CD4-positive, CD25-positive, alpha-beta regulatory T cell (primary cell): ENCODE data around the gene USH1G. TPM values are rescaled to one million over a fixed set of nuclear protein-coding genes. Genes with fewer than 3 reads are reported as not detected.

ENCODE experiments used
- ATAC-seq, 2 donors: fragments of 150-1000 bp; cut with Tn5 transposase; one replicate each; pipeline ENCODE4 v1.10.0; 2021; ENCODE audit warnings: low read depth in 2 of 2, moderate number of reproducible peaks in 2 of 2, moderate library complexity in 1 of 2
- DNase-seq, 3 donors: peaks; one replicate each; pipeline versions ENCODE4 v3.0.0 to v3.0.0-alpha.2; 2012 to 2022; ENCODE audit warnings: mixed read lengths in 1 of 3
- H3K27ac ChIP-seq: one replicate; pipeline ENCODE4 v1.7.0; 2013; ENCODE audit warnings: mild to moderate bottlenecking, low read length; ENCODE audit not compliant: insufficient read depth, poor library complexity, severe bottlenecking
- H3K27me3 ChIP-seq: one replicate; pipeline ENCODE4 v1.7.0; 2013; ENCODE audit warnings: low read length; ENCODE audit not compliant: control insufficient read depth, insufficient read depth
- H3K36me3 ChIP-seq: one replicate; pipeline ENCODE4 v1.7.0; 2013; ENCODE audit warnings: mild to moderate bottlenecking, low read length, moderate library complexity; ENCODE audit not compliant: control insufficient read depth, insufficient read depth
- H3K4me1 ChIP-seq: 2 replicates; pipeline ENCODE4 v1.7.0; 2013; ENCODE audit warnings: mild to moderate bottlenecking, low read length; ENCODE audit not compliant: insufficient read depth, control insufficient read depth, poor library complexity, severe bottlenecking
- H3K4me3 ChIP-seq: one replicate; pipeline ENCODE4 v1.7.0; 2013; ENCODE audit warnings: low read depth, mild to moderate bottlenecking, low read length, moderate library complexity
- H3K9me3 ChIP-seq, 2 experiments: 1 replicate in 1 of 2; 2 replicates in 1 of 2; pipeline ENCODE4 v1.7.0; 2013; ENCODE audit warnings: low read length in 2 of 2, mild to moderate bottlenecking in 1 of 2, moderate library complexity in 1 of 2; ENCODE audit not compliant: control insufficient read depth in 2 of 2
- H3K27ac Mint-ChIP-seq, 3 donors: one replicate each; pipeline ENCODE4 v1.8.0; 2020 to 2022; ENCODE audit warnings: mild to moderate bottlenecking in 3 of 3, mixed read lengths in 3 of 3, moderate library complexity in 2 of 3
- H3K27me3 Mint-ChIP-seq: one replicate; pipeline ENCODE4 v1.8.0; 2022; ENCODE audit warnings: mild to moderate bottlenecking, mixed read lengths
- H3K36me3 Mint-ChIP-seq: one replicate; pipeline ENCODE4 v1.8.0; 2020; ENCODE audit warnings: mixed read lengths
- H3K4me1 Mint-ChIP-seq, 4 donors: one replicate each; pipeline ENCODE4 v1.8.0; 2020 to 2022; ENCODE audit warnings: mixed read lengths in 4 of 4, mild to moderate bottlenecking in 1 of 4
- H3K4me3 Mint-ChIP-seq, 4 donors: one replicate each; pipeline ENCODE4 v1.8.0; 2020 to 2022; ENCODE audit warnings: mild to moderate bottlenecking in 4 of 4, mixed read lengths in 4 of 4, moderate library complexity in 3 of 4
- H3K9me3 Mint-ChIP-seq, 7 donors: one replicate each; pipeline ENCODE4 v1.8.0; 2020 to 2022; ENCODE audit warnings: mixed read lengths in 7 of 7, mild to moderate bottlenecking in 3 of 7, moderate library complexity in 2 of 7
- polyA plus RNA-seq, 4 donors: library from polyadenylated mRNA; unstranded; fragments of 300-500 nt; fragmentation: Illumina TruSeq; gene quantifications; one replicate each; pipeline ENCODE4 v1.2.3, GENCODE V29; 2021
- total RNA-seq: library from RNA; stranded (reverse); gene quantifications from one replicate; pipeline ENCODE4 v1.2.3, GENCODE V29; 2022

Gene USH1G
- total and polyA plus RNA-seq, 5 donors from 2014 or later: not detected

- H3K27ac ChIP-seq: no peak overlapping the region
- H3K4me3 ChIP-seq: no peak overlapping the region
- Mint-ChIP-seq H3K36me3 (peaks cover 12% of the 10 kb centered on the region), H3K9me3 (no peaks in the 10 kb centered on the region), H3K27ac (no peak overlapping the region), H3K4me1 (peaks cover 0 to 21% (median 12%) of the 10 kb centered on the region in 4 donors), H3K4me3 (no peak overlapping the region), H3K27me3 (peaks cover 10% of the 10 kb centered on the region)
- H3K4me1 ChIP-seq: peaks cover 11% of the 10 kb centered on the region
- H3K36me3 ChIP-seq: no peaks in the 10 kb centered on the region
- ATAC-seq: no peak
- no peak for DNase-seq
- H3K27me3 ChIP-seq: no peaks in the 10 kb centered on the region
- no peaks in the 10 kb centered on the region for H3K9me3 ChIP-seq
Measured at GRCh38 chr17:74866198-74866835, 56.7 kb downstream of the USH1G start.

Other genes starting within 250 kb of the USH1G start
- 0.52 TPM for gene CD300LF, start 210.3 kb downstream of the USH1G start, total RNA-seq
- under 1 TPM in 2 of 4 donors, not detected in 2; 0.19 to 0.21 TPM for gene CD300LF, start 210.3 kb downstream of the USH1G start, polyA plus RNA-seq
- gene RAB37, start 186.0 kb downstream of the USH1G start, total RNA-seq: 85.5 TPM
- gene RAB37, start 186.0 kb downstream of the USH1G start, polyA plus RNA-seq: 100 to 1,000 TPM in 2 of 4 donors, 10 to 100 TPM in 2; 75.6 to 159 (median 104) TPM
- gene NHERF1, start 174.6 kb downstream of the USH1G start, total RNA-seq: 177 TPM
- gene NHERF1, start 174.6 kb downstream of the USH1G start, polyA plus RNA-seq: 100 to 1,000 TPM; 373 to 453 (median 405) TPM
- 35.4 TPM for gene NAT9, start 146.9 kb downstream of the USH1G start, total RNA-seq
- 10 to 100 TPM; 16.2 to 22.0 (median 17.7) TPM for gene NAT9, start 146.9 kb downstream of the USH1G start, polyA plus RNA-seq
- not detected for gene GRIN2C, start 63.4 kb downstream of the USH1G start, total RNA-seq
- gene GRIN2C, start 63.4 kb downstream of the USH1G start, polyA plus RNA-seq: not detected
- 7.8 TPM for gene FDXR, start 50.3 kb downstream of the USH1G start, total RNA-seq
- 10 to 100 TPM in 2 of 4 donors, 1 to 10 TPM in 2; 5.4 to 15.7 (median 10.5) TPM for gene FDXR, start 50.3 kb downstream of the USH1G start, polyA plus RNA-seq
- not detected for gene FADS6, start 29.6 kb downstream of the USH1G start, total RNA-seq
- gene FADS6, start 29.6 kb downstream of the USH1G start, polyA plus RNA-seq: not detected
- gene OTOP2, start 1.0 kb upstream of the USH1G start, total RNA-seq: not detected
- gene OTOP2, start 1.0 kb upstream of the USH1G start, polyA plus RNA-seq: not detected
- gene OTOP3, start 12.6 kb upstream of the USH1G start, total RNA-seq: not detected
- not detected for gene OTOP3, start 12.6 kb upstream of the USH1G start, polyA plus RNA-seq
- gene HID1, start 49.5 kb upstream of the USH1G start, total RNA-seq: 5.6 TPM
- 1 to 10 TPM; 1.4 to 2.7 (median 2.4) TPM for gene HID1, start 49.5 kb upstream of the USH1G start, polyA plus RNA-seq
- not detected for gene CDR2L, start 64.4 kb upstream of the USH1G start, total RNA-seq
- under 1 TPM in 2 of 4 donors, not detected in 2; 0.05 to 0.09 TPM for gene CDR2L, start 64.4 kb upstream of the USH1G start, polyA plus RNA-seq
- 25.7 TPM for gene MRPL58, start 89.4 kb upstream of the USH1G start, total RNA-seq
- 10 to 100 TPM; 64.0 to 95.8 (median 74.6) TPM for gene MRPL58, start 89.4 kb upstream of the USH1G start, polyA plus RNA-seq
- 139 TPM for gene ATP5PD, start 123.7 kb upstream of the USH1G start, total RNA-seq
- 100 to 1,000 TPM; 410 to 536 (median 467) TPM for gene ATP5PD, start 123.7 kb upstream of the USH1G start, polyA plus RNA-seq
- gene KCTD2, start 124.0 kb upstream of the USH1G start, total RNA-seq: 23.4 TPM
- gene KCTD2, start 124.0 kb upstream of the USH1G start, polyA plus RNA-seq: 1 to 10 TPM; 5.8 to 10.0 (median 8.1) TPM
- gene SLC16A5, start 164.7 kb upstream of the USH1G start, total RNA-seq: 9.3 TPM
- gene SLC16A5, start 164.7 kb upstream of the USH1G start, polyA plus RNA-seq: 1 to 10 TPM; 1.3 to 2.6 (median 2.0) TPM
- 12.8 TPM for gene ARMC7, start 186.7 kb upstream of the USH1G start, total RNA-seq
- gene ARMC7, start 186.7 kb upstream of the USH1G start, polyA plus RNA-seq: 1 to 10 TPM; 3.1 to 4.6 (median 4.2) TPM
- gene NT5C, start 208.5 kb upstream of the USH1G start, total RNA-seq: 31.6 TPM
- gene NT5C, start 208.5 kb upstream of the USH1G start, polyA plus RNA-seq: 10 to 100 TPM; 55.4 to 66.9 (median 57.2) TPM
- 70.9 TPM for gene JPT1, start 231.3 kb upstream of the USH1G start, total RNA-seq
- gene JPT1, start 231.3 kb upstream of the USH1G start, polyA plus RNA-seq: 100 to 1,000 TPM; 143 to 231 (median 192) TPM